ENCODE data around the gene RHBDD1. TPM values are rescaled to one million over a fixed set of nuclear protein-coding genes. Genes with fewer than 3 reads are reported as not detected.

Gene RHBDD1
- total RNA-seq, 1 donor from 2014 or later, result 30.0 TPM

GRCh38 chr2:226909126-226909525, 73.3 kb downstream of the RHBDD1 start:
- Mint-ChIP-seq H3K4me3 (ENCODE audit: unreplicated experiment) (no peak overlapping the region), H3K9me3 (ENCODE audit: low read depth) (no peaks in the 10 kb centered on the region), H3K27ac (ENCODE audit: unreplicated experiment) (peak overlapping the region; percentile 67), H3K27me3 (ENCODE audit: low read depth) (no peaks in the 10 kb centered on the region), H3K36me3 (ENCODE audit: low read depth) (peaks cover 3% of the 10 kb centered on the region), H3K4me1 (ENCODE audit: low read depth) (peaks cover 45% of the 10 kb centered on the region)
- DNase-seq (ENCODE audit: low spot score), result no peak
- TF ChIP-seq CTCF (IDR thresholded peaks at IDR 0.05), result no peak

- no peak overlapping the region for H3K4me3 Mint-ChIP-seq (ENCODE audit: unreplicated experiment)
- H3K36me3 Mint-ChIP-seq (ENCODE audit: low read depth), result peaks cover 4% of the 10 kb centered on the region
- no peaks in the 10 kb centered on the region for H3K9me3 Mint-ChIP-seq (ENCODE audit: low read depth)
- DNase-seq (ENCODE audit: low spot score), result no peak
- no peak for TF ChIP-seq CTCF (IDR thresholded peaks at IDR 0.05)
- peak overlapping the region; percentile 67 for H3K27ac Mint-ChIP-seq (ENCODE audit: unreplicated experiment)
- no peaks in the 10 kb centered on the region for H3K27me3 Mint-ChIP-seq (ENCODE audit: low read depth)
- peaks cover 39% of the 10 kb centered on the region for H3K4me1 Mint-ChIP-seq (ENCODE audit: low read depth)
Observed at GRCh38 chr2:226909836-226910235, 74.0 kb downstream of the RHBDD1 start.

- no peaks in the 10 kb centered on the region for H3K27me3 Mint-ChIP-seq (ENCODE audit: low read depth)
- H3K9me3 Mint-ChIP-seq (ENCODE audit: low read depth), result no peaks in the 10 kb centered on the region
- no peak for DNase-seq (ENCODE audit: low spot score)
- peaks cover 33% of the 10 kb centered on the region for H3K4me1 Mint-ChIP-seq (ENCODE audit: low read depth)
- TF ChIP-seq CTCF (IDR thresholded peaks at IDR 0.05), result no peak
- H3K36me3 Mint-ChIP-seq (ENCODE audit: low read depth), result peaks cover 5% of the 10 kb centered on the region
- no peak overlapping the region for H3K4me3 Mint-ChIP-seq (ENCODE audit: unreplicated experiment)
- no peak overlapping the region for H3K27ac Mint-ChIP-seq (ENCODE audit: unreplicated experiment)
Observed at GRCh38 chr2:226910384-226910783, 74.5 kb downstream of the RHBDD1 start.

- H3K4me1 Mint-ChIP-seq (ENCODE audit: low read depth), result peaks cover 29% of the 10 kb centered on the region
- no peak for DNase-seq (ENCODE audit: low spot score)
- no peak for TF ChIP-seq CTCF (IDR thresholded peaks at IDR 0.05)
- peaks cover 4% of the 10 kb centered on the region for H3K36me3 Mint-ChIP-seq (ENCODE audit: low read depth)
- no peak overlapping the region for H3K27ac Mint-ChIP-seq (ENCODE audit: unreplicated experiment)
- no peak overlapping the region for H3K4me3 Mint-ChIP-seq (ENCODE audit: unreplicated experiment)
- no peaks in the 10 kb centered on the region for H3K27me3 Mint-ChIP-seq (ENCODE audit: low read depth)
- H3K9me3 Mint-ChIP-seq (ENCODE audit: low read depth), result no peaks in the 10 kb centered on the region
Observed at GRCh38 chr2:226911932-226912331, 76.1 kb downstream of the RHBDD1 start.

- H3K4me1 Mint-ChIP-seq (ENCODE audit: low read depth), result peaks cover 25% of the 10 kb centered on the region
- H3K27ac Mint-ChIP-seq (ENCODE audit: unreplicated experiment), result no peak overlapping the region
- H3K27me3 Mint-ChIP-seq (ENCODE audit: low read depth), result no peaks in the 10 kb centered on the region
- TF ChIP-seq CTCF (IDR thresholded peaks at IDR 0.05), result no peak
- H3K36me3 Mint-ChIP-seq (ENCODE audit: low read depth), result peaks cover 4% of the 10 kb centered on the region
- H3K9me3 Mint-ChIP-seq (ENCODE audit: low read depth), result no peaks in the 10 kb centered on the region
- no peak for DNase-seq (ENCODE audit: low spot score)
- no peak overlapping the region for H3K4me3 Mint-ChIP-seq (ENCODE audit: unreplicated experiment)
Observed at GRCh38 chr2:226913641-226914040, 77.8 kb downstream of the RHBDD1 start.

All from chondrocyte (in vitro differentiated cells).